ENCODE data around the gene CFAP61.

Gene CFAP61

DNA sequence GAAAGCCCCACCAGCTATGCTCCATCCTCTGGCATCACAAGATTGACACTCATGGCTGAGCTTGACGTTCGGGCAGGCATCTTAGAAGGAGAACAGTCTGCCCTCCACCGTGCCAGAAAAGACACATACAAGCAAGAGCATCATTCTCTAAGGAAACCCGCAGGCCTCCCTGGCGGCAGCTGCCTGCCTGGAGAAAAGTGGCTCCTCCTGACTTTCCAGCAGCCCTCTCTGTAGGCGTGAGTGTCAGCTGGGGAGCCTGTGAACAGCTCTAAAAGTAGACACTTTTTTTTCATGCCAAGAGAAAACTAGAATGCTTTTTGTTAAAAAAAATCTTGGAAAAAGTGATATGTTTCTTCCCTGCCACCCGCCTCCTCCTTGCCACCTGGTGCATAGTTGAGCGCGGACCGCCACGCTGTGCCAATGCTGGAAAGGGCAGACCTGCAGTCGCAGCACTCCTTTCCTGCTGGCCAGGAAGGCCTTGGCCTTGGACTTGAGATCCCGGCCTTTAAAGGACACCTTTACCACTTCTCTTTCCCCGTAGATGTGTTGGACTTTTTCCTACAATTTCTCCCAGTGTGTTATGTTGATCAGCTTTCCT is 285.9 kb downstream of the CFAP61 start:
- no peak overlapping the region for H3K4me2 ChIP-seq (ENCODE audit: low read depth, low read length, poor library complexity, severe bottlenecking)
- TF ChIP-seq, protein P1, sequence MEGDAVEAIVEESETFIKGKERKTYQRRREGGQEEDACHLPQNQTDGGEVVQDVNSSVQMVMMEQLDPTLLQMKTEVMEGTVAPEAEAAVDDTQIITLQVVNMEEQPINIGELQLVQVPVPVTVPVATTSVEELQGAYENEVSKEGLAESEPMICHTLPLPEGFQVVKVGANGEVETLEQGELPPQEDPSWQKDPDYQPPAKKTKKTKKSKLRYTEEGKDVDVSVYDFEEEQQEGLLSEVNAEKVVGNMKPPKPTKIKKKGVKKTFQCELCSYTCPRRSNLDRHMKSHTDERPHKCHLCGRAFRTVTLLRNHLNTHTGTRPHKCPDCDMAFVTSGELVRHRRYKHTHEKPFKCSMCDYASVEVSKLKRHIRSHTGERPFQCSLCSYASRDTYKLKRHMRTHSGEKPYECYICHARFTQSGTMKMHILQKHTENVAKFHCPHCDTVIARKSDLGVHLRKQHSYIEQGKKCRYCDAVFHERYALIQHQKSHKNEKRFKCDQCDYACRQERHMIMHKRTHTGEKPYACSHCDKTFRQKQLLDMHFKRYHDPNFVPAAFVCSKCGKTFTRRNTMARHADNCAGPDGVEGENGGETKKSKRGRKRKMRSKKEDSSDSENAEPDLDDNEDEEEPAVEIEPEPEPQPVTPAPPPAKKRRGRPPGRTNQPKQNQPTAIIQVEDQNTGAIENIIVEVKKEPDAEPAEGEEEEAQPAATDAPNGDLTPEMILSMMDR (IDR thresholded peaks at IDR 0.05; ENCODE audit: insufficient read depth, low read length, poor library complexity, severe bottlenecking): no peak
- TF ChIP-seq EZH2phosphoT487 (conservative IDR thresholded peaks at IDR 0.05; ENCODE audit: low read length): no peak
- no peaks in the 10 kb centered on the region for H4K20me1 ChIP-seq (ENCODE audit: low read depth, low read length)
- H3K27me3 ChIP-seq (ENCODE audit: low read length): no peaks in the 10 kb centered on the region
- H3K9me2 ChIP-seq (replicated peaks; ENCODE audit: insufficient read depth, low read length): no peaks in the 10 kb centered on the region
- no peaks in the 10 kb centered on the region for H3K36me3 ChIP-seq (ENCODE audit: low read length)
- H3K9me3 ChIP-seq (ENCODE audit: insufficient read depth, low read length): no peaks in the 10 kb centered on the region
- H3K9ac ChIP-seq (ENCODE audit: low read length): no peak overlapping the region
- no peaks in the 10 kb centered on the region for H3F3A ChIP-seq (ENCODE audit: insufficient read depth)
- H2AFZ ChIP-seq (ENCODE audit: low read depth, low read length, severe bottlenecking): no peak overlapping the region
- H3K79me2 ChIP-seq (ENCODE audit: insufficient read depth, low read length): no peaks in the 10 kb centered on the region
- no peak overlapping the region for H3K4me3 ChIP-seq (ENCODE audit: insufficient read depth, low read length, poor library complexity, severe bottlenecking)
- no peak overlapping the region for H3K27ac ChIP-seq (ENCODE audit: low read depth, low read length)

DNA sequence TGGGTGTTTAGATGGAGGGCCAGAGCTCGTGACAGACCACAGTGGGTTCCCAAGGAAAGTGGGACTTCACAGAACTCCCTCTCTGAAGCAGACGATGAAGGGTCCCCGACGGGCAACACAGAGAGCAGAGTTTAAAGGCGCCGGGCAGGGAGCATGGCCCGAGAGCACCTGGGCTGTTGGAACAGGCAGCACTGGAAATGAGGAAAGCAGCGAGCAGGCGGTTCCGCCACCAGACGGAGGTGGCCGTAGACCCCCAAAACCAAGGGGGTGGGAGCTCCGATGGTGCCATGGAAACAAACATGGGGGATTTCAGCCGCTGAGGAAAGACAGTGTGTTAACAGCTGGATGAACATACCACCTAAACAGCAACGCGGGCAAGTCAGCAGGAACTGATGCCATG is 288.1 kb downstream of the CFAP61 start:
- Histone ChIP-seq H3K9me3 (ENCODE audit: insufficient read depth, low read length) (no peaks in the 10 kb centered on the region), H3K36me3 (ENCODE audit: low read length) (no peaks in the 10 kb centered on the region), H3K9me2 (replicated peaks; ENCODE audit: insufficient read depth, low read length) (no peaks in the 10 kb centered on the region), H3K79me2 (ENCODE audit: insufficient read depth, low read length) (no peaks in the 10 kb centered on the region), H3K27ac (ENCODE audit: low read depth, low read length) (no peak overlapping the region), H4K20me1 (ENCODE audit: low read depth, low read length) (no peaks in the 10 kb centered on the region), H3K4me2 (ENCODE audit: low read depth, low read length, poor library complexity, severe bottlenecking) (no peak overlapping the region), H2AFZ (ENCODE audit: low read depth, low read length, severe bottlenecking) (no peak overlapping the region), H3K4me3 (ENCODE audit: insufficient read depth, low read length, poor library complexity, severe bottlenecking) (no peak overlapping the region), H3K27me3 (ENCODE audit: low read length) (no peaks in the 10 kb centered on the region), H3K9ac (ENCODE audit: low read length) (no peak overlapping the region), H3F3A (ENCODE audit: insufficient read depth) (no peaks in the 10 kb centered on the region)
- no peak for TF ChIP-seq EZH2phosphoT487 (conservative IDR thresholded peaks at IDR 0.05; ENCODE audit: low read length)

DNA sequence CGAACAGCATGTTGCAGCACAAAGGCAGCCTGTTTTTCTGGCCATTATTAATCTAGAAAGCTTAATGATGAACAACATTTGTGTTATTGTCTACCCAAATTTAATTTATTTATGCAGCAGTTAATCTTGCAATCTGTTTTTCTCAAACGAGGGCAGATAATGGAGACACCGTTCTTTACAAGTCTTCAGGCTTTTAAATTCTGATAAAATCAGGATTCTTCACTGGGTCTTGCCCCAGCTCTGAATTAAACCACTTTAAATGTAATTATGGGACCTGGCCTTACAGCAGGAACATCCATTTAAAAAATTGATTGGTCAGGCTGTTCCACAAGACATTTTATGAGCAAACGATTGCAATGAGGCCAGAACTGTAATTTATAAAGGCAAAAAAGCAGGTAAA is 289.0 kb downstream of the CFAP61 start:
- Histone ChIP-seq H3K4me3 (ENCODE audit: insufficient read depth, low read length, poor library complexity, severe bottlenecking) (no peak overlapping the region), H3F3A (ENCODE audit: insufficient read depth) (no peaks in the 10 kb centered on the region), H3K4me2 (ENCODE audit: low read depth, low read length, poor library complexity, severe bottlenecking) (no peak overlapping the region), H3K79me2 (ENCODE audit: insufficient read depth, low read length) (no peaks in the 10 kb centered on the region), H4K20me1 (ENCODE audit: low read depth, low read length) (no peaks in the 10 kb centered on the region), H3K9ac (ENCODE audit: low read length) (no peak overlapping the region), H2AFZ (ENCODE audit: low read depth, low read length, severe bottlenecking) (no peak overlapping the region), H3K27ac (ENCODE audit: low read depth, low read length) (no peak overlapping the region), H3K9me2 (replicated peaks; ENCODE audit: insufficient read depth, low read length) (no peaks in the 10 kb centered on the region), H3K27me3 (ENCODE audit: low read length) (no peaks in the 10 kb centered on the region), H3K9me3 (ENCODE audit: insufficient read depth, low read length) (no peaks in the 10 kb centered on the region), H3K36me3 (ENCODE audit: low read length) (no peaks in the 10 kb centered on the region)
- TF ChIP-seq, protein P1 (IDR thresholded peaks at IDR 0.05; ENCODE audit: insufficient read depth, low read length, poor library complexity, severe bottlenecking): no peak
- TF ChIP-seq EZH2phosphoT487 (conservative IDR thresholded peaks at IDR 0.05; ENCODE audit: low read length): no peak

- H3K9ac ChIP-seq (ENCODE audit: low read length): no peak overlapping the region
- no peaks in the 10 kb centered on the region for H3K9me3 ChIP-seq (ENCODE audit: insufficient read depth, low read length)
- no peaks in the 10 kb centered on the region for H4K20me1 ChIP-seq (ENCODE audit: low read depth, low read length)
- H3K27me3 ChIP-seq (ENCODE audit: low read length): no peaks in the 10 kb centered on the region
- H3K4me2 ChIP-seq (ENCODE audit: low read depth, low read length, poor library complexity, severe bottlenecking): no peak overlapping the region
- no peaks in the 10 kb centered on the region for H3K36me3 ChIP-seq (ENCODE audit: low read length)
- H3K4me3 ChIP-seq (ENCODE audit: insufficient read depth, low read length, poor library complexity, severe bottlenecking): no peak overlapping the region
- no peak overlapping the region for H3K27ac ChIP-seq (ENCODE audit: low read depth, low read length)
- no peaks in the 10 kb centered on the region for H3F3A ChIP-seq (ENCODE audit: insufficient read depth)
- no peaks in the 10 kb centered on the region for H3K9me2 ChIP-seq (replicated peaks; ENCODE audit: insufficient read depth, low read length)
- no peaks in the 10 kb centered on the region for H3K79me2 ChIP-seq (ENCODE audit: insufficient read depth, low read length)
- TF ChIP-seq, protein P1 (IDR thresholded peaks at IDR 0.05; ENCODE audit: insufficient read depth, low read length, poor library complexity, severe bottlenecking): no peak
- TF ChIP-seq EZH2phosphoT487 (conservative IDR thresholded peaks at IDR 0.05; ENCODE audit: low read length): no peak
- no peak overlapping the region for H2AFZ ChIP-seq (ENCODE audit: low read depth, low read length, severe bottlenecking)
Observed at GRCh38 chr20:20342066-20342465, 289.7 kb downstream of the CFAP61 start.
